Activated CD4-positive, alpha-beta T cell treated with anti-CD3 and anti-CD28 coated beads, Interleukin-2, amount 50 U/mL, for 16 hours (primary cell): ENCODE results near the gene PTGR3.
"Not testable (repeated sequence)": the region's sequence is repeated elsewhere in the genome, so short reads cannot be mapped to it uniquely, and the experiment has no call there.

Experiments
- DNase-seq: peaks from one replicate; pipeline ENCODE4 v3.0.0-alpha.2; 2020

PTGR3 gene

GRCh38 chr18:75201282-75202270 lies 7.4 kb downstream of the PTGR3 start:
- no peak for DNase-seq

GRCh38 chr18:75200605-75201280 lies 8.2 kb downstream of the PTGR3 start:
- DNase-seq = no peak

GRCh38 chr18:75200071-75200470 lies 8.9 kb downstream of the PTGR3 start:
- no peak for DNase-seq

- no peak for DNase-seq
These were observed 9.6 kb downstream of the PTGR3 start for GRCh38 chr18:75199327-75199726.

- no peak for DNase-seq
These were observed 10.9 kb downstream of the PTGR3 start for GRCh38 chr18:75198036-75198435.

- no peak for DNase-seq
These were observed 16.0 kb downstream of the PTGR3 start for GRCh38 chr18:75192899-75193298.

- DNase-seq = no peak
These were observed 19.2 kb downstream of the PTGR3 start for GRCh38 chr18:75189696-75190095.

GRCh38 chr18:75187702-75188101 lies 21.2 kb downstream of the PTGR3 start:
- DNase-seq = not testable (repeated sequence)

GRCh38 chr18:75185460-75185859 lies 23.5 kb downstream of the PTGR3 start:
- DNase-seq = no peak

GRCh38 chr18:75183973-75184493 lies 24.9 kb downstream of the PTGR3 start:
- no peak for DNase-seq

- no peak for DNase-seq
These were observed 25.4 kb downstream of the PTGR3 start for GRCh38 chr18:75183524-75183923.

GRCh38 chr18:75179819-75180600 lies 28.9 kb downstream of the PTGR3 start:
- DNase-seq = no peak

- DNase-seq = no peak
These were observed 30.6 kb downstream of the PTGR3 start for GRCh38 chr18:75178376-75178775.

- DNase-seq = no peak
These were observed 32.1 kb downstream of the PTGR3 start for GRCh38 chr18:75176849-75177248.

GRCh38 chr18:75173738-75174137 lies 35.2 kb downstream of the PTGR3 start:
- DNase-seq = no peak

GRCh38 chr18:75173125-75173432 lies 35.9 kb downstream of the PTGR3 start:
- DNase-seq = no peak

GRCh38 chr18:75172299-75173124 lies 36.4 kb downstream of the PTGR3 start:
- no peak for DNase-seq

GRCh38 chr18:75170916-75171315 lies 38.0 kb downstream of the PTGR3 start:
- DNase-seq = no peak

- DNase-seq = no peak
These were observed 38.7 kb downstream of the PTGR3 start for GRCh38 chr18:75170022-75170789.

GRCh38 chr18:75169411-75169810 lies 39.5 kb downstream of the PTGR3 start:
- DNase-seq = no peak

- DNase-seq = no peak
These were observed 40.3 kb downstream of the PTGR3 start for GRCh38 chr18:75168619-75169018.
